HG03039 (cell line): ENCODE data around the gene ASIC3.
"Not testable (repeated sequence)": the region's sequence is repeated elsewhere in the genome, so short reads cannot be mapped to it uniquely, and the experiment has no call there.

ENCODE experiments used
- ATAC-seq: cut with Tn5 transposase; IDR thresholded peaks from one replicate; pipeline ENCODE4 v1.9.1; 2021; ENCODE audit warnings: mild to moderate bottlenecking, moderate library complexity; ENCODE audit not compliant: unreplicated experiment

The ASIC3 gene

DNA sequence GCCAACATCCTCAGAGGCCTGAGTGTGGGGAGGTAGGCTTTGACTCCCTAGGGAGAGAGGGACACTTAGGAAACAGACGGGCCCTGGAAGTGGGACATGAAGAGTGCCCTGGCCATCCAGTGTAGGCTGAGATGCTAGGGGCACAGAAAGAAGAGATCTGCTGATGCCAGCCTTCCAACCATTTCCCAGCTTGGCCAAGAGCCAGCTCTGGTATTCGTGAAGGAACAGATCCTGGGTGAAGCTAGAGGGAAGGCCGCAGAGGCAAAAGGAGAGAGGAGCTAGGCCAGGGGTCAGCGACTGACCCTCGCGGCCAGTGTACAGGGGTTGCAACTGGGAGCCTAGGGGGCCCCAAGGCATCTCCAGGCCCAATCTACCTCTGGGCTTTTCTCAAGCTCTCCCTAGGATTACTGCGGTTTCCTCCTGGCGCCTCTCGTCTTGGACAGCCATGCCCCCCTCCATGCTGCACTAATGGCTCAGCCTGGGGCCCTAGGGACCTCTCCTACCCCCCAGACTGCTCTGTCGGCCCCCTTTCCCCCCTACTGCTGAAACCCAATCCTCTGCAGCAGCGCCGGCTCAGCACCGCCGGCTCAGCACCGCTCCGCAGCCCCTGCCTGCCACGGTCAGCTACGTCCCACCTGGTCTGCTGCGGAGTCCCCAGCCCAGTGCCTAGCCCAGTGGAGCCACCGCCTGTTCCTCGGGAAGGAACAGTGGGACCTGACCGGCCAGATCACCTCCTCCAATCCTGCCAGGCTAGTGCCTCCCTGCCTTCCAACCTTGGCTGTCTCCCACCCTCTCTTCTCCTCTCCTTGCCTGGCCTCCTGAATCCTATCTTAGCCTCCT lies at the start of gene ASIC3:
Gene ASIC3, plus strand, starts transcription at position 556 of the 840 bp plus-strand sequence. CDS start 355 bp downstream, outside the sequence.
- no peak for ATAC-seq

DNA sequence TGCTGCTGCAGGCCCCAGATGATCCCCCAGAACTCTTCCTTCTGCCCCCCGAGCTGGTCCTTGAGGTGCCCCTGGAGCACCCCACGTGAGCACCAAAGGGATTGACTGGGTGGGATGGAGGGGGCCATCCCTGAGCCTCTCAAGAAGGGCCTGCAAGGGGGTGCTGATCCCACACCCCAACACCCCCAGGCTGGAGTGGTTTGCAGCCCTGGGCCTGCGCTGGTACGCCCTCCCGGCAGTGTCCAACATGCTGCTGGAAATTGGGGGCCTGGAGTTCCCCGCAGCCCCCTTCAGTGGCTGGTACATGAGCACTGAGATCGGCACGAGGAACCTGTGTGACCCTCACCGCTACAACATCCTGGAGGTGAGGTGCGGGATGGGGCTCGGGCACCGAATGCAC lies 49.3 kb upstream of the ASIC3 start:
- ATAC-seq: no peak

DNA sequence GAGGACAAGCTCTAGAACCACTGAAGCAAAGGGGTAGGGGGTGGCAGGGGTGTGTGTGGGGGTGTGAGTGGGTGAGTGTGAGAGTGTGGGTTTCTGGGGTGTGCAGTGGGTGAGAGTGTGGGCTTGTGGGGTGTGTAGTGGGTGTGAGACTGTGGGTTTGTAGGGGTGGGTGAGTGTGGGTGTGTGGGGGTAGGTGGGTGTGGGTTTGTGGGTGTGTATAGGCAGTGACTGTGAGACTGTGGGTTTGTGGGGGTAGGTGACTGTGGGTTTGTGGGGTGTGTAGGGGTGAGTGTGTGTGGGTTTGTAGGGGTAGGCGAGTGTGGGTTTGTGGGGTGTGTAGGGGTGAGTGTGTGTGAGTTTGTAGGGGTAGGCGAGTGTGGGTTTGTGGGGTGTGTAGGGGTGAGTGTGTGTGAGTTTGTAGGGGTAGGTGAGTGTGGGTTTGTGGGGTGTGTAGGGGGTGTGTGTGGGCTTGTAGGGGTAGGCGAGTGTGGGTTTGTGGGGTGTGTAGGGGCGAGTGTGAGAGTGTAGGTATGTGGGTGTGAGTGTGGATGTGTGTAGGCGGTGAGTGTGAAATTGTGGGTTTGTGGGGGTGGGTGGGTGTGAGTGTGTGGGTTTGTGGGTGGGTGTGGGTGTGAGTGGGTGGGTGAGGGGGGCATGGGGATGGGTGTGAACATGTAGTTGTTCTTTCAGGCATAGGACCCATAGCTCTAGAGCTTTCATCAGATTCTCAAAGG lies 48.7 kb upstream of the ASIC3 start:
- no peak for ATAC-seq

DNA sequence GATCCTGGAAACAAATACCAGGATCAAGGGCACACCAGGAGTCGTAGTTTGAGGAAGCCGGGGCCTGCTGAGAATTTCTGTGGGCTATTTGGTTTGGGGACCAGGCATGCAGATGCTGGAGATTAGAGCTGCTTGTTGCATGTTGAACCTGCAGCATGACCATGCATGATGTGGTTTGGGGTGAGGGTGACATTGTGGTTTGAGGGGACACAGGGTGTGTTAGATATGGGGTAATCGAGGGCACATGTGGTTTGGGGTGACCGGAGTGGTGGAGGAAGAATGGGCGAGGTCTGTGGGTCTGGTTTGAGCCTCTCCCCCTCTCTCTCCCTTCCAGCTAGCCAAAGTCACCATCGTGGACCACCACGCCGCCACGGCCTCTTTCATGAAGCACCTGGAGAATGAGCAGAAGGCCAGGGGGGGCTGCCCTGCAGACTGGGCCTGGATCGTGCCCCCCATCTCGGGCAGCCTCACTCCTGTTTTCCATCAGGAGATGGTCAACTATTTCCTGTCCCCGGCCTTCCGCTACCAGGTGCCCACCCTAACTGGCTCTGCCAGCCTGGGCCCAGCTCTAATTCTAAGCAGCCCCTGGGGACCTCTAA lies 47.3 kb upstream of the ASIC3 start:
- no peak for ATAC-seq

DNA sequence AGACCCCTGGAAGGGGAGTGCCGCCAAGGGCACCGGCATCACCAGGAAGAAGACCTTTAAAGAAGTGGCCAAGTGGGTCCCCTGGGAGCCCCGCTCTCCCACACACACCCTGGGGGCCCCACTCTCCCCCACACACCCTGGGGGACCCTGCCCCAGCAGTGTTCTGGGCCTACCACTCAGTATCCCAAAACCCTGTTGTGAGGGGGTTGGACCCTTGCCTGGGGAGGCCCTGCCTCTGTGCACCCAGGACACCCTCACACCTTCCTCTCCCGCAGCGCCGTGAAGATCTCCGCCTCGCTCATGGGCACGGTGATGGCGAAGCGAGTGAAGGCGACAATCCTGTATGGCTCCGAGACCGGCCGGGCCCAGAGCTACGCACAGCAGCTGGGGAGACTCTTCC lies 46.8 kb upstream of the ASIC3 start:
- no peak for ATAC-seq

DNA sequence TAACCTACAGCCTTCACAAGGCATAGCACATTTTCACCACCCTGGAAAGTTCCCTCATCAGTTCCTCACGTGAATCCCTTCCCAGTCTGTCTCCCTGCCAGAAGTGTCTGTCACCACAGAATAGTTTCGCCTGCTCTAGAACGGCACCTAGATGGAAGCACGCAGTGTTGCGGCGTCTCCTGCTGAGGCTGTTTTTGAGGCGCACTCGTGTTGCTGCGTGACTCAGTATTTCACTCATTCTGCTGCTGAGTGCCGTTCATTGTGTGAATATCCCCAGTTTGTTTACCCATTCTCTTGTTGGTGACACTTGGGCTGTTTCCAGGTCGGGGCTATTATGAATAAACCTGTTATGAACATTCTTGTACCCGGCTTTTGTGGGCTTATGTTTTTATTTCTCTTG lies 44.8 kb upstream of the ASIC3 start:
- ATAC-seq: no peak

DNA sequence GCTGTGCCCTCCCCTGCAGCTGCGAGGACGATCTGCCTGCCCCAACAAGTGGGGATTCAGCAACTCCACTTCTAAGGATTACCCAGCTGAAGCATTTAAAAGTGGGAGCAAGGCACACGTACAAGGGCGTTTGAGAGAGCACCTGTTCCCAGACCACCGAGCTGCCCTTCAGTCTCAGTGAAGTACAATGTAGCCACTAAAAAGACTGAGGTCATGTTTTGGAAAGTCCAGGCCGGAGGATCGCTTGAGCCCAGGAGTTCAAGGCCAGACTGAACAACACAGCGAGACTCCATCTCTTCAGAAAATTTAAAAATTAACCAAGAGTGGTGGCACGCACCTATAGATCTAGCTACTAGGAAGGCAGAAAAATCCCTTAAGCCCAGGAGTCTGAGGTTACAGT lies 42.8 kb upstream of the ASIC3 start:
- no peak for ATAC-seq

DNA sequence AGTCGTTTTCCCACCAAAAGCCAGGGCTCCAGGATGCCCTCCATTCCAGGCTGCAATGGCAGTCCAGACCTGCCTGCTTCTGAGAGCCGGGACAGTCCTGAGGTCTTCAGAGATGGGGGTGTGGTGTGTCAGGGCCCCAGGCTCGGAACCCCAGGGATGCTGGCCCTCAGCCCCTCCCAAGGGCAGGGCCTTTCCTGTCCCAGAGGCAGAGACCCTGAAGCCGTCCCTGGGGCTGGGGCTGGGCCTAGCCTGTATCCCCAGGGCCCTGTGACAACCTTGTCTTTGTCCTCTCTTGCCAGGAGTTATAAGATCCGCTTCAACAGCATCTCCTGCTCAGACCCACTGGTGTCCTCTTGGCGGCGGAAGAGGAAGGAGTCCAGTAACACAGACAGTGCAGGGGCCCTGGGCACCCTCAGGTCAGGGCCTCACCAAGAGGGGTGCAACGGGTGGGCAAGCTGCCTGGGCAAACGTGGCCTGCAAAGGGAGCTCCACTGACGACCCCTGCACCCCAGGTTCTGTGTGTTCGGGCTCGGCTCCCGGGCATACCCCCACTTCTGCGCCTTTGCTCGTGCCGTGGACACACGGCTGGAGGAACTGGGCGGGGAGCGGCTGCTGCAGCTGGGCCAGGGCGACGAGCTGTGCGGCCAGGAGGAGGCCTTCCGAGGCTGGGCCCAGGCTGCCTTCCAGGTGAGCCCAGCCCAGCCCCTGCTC lies 41.6 kb upstream of the ASIC3 start:
- ATAC-seq: no peak

DNA sequence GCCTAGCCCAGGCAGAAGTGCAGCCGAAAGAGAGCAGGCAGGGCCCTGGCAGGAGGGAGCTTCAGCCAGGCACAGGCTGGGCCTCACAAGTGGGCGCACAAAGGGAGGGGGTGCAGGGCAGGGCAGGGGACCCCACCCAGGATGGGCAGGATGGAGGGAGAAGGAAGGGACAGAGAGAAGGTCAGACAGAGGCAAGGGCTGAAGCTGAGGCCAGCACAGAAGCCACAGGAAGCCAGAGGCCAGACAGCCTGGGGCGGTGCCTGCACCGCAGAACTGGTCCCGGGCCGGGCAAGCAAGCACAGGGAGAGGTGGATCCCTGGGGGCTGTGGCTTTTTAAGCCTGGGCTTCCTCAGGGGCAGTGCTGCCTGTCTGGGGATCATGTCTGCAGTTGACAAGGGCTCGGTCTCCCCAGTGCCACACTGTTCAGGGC lies 40.8 kb upstream of the ASIC3 start:
- no peak for ATAC-seq

DNA sequence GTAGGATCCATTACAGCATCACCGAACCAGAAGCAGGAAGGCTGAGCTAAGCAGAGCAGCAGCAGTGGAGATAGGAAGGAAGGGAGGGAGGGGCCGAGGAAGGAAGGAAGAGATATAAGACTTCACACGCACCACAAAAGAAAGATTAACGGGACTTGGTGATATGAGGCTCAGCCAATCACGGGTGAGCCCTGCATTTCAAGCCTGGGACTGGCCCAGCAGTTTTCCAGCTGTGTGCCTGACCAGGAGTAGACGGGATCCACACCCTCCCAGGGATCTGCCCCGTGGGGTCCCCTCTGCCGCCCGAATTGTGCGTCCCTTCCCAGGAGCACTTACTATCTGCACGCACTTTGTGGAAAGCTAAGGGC lies 40.2 kb upstream of the ASIC3 start:
- ATAC-seq: no peak

DNA sequence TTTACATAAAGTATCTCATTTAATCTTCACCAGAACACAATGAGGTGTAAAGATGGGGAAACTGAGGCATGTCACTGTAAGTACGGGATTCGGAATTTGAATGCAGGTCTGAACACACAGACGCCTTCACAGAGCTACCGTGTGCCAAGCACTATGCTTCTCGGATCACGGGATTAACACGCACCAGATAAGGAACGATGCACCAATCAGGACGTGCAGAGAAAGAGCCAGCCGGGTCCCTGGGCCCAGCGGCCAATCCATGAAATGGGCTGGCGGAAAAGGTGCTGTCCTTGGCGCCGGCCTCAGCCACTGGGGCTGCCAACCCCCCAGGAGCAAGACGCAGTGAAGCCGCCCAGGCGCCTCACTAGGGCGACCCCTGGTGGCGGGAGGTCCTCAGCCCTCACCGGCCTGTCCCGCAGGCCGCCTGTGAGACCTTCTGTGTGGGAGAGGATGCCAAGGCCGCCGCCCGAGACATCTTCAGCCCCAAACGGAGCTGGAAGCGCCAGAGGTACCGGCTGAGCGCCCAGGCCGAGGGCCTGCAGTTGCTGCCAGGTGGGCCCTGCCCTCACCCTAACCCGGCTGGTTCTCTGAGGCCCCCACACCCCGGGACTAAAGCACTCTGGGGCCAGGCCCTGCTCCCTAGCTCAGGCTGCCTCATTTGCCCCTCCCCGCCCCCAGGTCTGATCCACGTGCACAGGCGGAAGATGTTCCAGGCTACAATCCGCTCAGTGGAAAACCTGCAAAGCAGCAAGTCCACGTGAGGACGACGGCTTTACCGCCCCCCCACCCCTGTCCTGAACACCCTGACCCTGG lies 39.6 kb upstream of the ASIC3 start:
- peak; percentile 75 for ATAC-seq

DNA sequence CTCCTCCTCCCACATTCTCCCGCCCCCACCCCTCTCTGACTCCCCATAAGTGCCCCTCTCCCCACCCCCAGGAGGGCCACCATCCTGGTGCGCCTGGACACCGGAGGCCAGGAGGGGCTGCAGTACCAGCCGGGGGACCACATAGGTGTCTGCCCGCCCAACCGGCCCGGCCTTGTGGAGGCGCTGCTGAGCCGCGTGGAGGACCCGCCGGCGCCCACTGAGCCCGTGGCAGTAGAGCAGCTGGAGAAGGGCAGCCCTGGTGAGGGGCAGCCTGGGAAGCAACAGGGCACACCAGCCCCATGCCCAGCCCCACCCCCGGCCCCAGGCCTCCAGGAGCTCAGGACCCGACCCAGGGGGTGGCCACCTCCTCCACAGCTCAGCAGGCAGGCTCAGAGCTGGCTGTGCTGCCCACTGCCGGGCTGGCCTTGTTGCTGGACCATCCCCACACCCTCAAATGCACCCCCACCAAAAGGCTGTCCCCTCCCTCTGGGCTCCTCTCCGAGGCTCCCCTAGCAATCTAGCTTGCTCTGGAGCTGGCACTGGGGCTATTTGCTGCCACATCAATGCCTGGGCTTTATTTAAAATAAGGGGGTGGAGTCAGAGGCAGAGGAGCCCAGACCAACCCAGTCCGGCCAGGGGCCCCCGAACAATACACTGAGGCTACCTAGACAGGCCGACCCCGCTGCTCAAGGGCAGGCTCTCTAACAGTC lies 38.8 kb upstream of the ASIC3 start:
- ATAC-seq: no peak

DNA sequence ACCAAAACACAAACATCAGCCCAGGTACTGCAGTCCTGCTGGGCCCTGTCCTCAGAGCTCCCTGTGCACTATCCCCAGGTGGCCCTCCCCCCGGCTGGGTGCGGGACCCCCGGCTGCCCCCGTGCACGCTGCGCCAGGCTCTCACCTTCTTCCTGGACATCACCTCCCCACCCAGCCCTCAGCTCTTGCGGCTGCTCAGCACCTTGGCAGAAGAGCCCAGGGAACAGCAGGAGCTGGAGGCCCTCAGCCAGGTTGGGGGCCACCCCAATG lies 38.4 kb upstream of the ASIC3 start:
- ATAC-seq: no peak

DNA sequence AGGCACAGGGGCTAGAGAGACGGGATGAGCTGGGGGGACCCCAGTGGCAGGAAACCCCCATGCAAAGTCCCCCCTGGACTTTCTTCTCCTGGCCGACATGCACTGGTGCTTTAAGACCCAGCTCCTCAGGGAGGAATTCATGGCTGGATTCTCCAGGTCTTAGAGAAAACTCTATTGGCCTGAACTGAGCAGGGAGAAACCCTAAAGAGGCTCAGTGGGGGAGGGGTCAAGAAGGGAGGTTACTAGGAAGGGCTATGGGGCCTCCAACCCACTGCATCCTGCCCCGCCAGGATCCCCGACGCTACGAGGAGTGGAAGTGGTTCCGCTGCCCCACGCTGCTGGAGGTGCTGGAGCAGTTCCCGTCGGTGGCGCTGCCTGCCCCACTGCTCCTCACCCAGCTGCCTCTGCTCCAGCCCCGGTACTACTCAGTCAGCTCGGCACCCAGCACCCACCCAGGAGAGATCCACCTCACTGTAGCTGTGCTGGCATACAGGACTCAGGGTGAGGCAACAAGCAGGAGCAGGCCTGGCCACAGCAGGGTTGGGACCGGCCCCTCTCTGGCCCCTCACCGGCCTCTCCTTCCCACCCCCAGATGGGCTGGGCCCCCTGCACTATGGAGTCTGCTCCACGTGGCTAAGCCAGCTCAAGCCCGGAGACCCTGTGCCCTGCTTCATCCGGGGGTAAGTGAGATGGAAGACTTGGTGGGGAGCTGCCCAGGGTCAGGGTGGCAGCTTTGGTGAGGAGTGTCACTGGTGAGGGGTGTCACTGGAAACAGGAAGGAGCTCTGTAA lies 37.8 kb upstream of the ASIC3 start:
- no peak for ATAC-seq

DNA sequence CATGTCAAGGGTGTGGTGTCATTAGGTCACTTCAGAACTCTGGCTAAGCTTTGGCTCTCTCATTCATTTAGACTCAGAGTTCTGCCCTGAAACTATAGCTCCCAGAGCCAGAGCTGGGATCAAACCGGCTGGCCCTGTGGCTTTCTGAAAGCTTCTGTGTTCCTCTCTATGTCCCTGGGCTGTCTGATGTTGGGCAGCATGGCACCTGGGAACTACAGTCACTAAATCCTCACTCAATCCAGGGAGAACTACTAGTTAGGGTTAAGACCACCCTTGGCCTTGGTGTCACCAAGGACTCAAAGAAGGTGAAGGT lies 37.3 kb upstream of the ASIC3 start:
- ATAC-seq: no peak

DNA sequence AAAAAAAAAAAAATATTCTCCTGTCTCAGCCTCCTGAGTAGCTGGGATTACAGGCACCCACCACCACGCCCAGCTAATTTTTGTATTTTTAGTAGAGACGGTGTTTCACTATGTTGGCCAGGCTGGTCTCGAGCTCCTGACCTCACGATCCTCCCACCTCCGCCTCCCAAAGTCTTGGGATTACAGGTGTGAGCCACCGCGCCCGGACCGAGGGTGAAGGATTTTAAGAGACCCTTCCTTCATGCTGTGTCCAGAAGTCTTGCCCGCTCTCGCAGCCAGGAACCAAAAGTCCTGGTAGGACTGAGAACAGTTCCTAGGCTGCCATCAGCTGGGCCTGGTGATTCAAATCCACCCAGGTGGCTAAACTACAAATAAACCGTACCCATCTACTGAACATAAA lies 36.7 kb upstream of the ASIC3 start:
- ATAC-seq: not testable (repeated sequence)

DNA sequence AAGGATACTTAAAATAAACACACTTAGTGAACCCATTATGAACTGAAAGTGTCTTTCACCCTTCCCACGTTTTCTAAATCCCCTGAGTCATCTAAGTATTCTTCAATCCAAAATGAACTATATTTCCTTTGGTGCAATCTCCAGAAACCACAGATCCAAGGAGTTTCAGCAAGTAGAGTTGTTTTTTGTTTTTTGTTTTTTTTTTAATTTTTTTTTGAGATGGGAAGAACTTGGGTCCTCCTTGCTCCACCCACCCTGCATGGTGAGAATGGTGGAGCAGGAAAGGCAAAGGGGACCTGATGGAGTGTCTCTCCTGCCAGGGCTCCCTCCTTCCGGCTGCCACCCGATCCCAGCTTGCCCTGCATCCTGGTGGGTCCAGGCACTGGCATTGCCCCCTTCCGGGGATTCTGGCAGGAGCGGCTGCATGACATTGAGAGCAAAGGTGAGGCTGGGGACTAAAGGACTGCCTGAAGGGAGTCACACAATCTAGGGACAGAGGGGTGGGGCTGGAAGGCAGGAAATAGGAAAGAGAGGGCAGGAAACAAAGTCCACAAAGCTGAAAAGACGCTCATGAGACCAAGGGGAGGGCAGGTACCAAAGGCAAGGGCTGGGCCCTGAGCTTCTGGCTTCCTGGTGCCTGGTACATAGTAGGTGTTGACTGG lies 36.2 kb upstream of the ASIC3 start:
- ATAC-seq: no peak

DNA sequence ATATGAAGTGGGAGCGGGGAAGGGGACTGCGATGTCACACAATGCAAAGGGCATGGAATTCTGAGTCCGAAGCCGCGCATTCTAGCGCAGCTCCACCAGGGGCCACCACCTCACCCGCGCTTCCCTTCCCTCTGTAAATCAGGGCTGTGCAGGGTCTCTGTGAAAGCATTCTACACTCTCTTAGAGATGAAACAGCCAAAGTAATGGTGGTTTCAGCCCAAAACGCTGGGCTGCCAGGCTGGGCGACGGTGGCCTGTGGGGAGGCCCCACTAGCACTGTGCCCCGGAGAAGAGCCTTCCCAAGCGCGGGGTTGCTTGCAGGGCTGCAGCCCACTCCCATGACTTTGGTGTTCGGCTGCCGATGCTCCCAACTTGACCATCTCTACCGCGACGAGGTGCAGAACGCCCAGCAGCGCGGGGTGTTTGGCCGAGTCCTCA lies 35.4 kb upstream of the ASIC3 start:
- no peak for ATAC-seq

DNA sequence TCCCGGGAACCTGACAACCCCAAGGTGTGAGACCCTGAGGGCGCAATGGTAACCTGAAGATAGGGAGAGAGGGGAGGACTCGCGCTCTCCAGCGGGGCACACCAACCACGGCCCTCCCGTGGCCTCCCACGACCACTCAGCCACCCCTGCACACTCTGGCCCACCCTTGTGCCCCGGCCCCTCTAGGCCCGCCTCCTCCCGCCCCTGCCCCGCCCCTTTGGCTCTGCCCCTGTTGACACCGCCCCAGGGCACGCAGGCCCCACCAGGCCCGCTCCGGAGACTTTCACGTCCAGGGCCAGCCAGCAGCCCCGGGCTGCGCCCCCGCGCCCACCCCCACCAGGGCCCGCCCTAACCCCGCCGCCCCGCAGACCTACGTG lies 35.0 kb upstream of the ASIC3 start:
- ATAC-seq: no peak
